ENCODE measurements around the gene ITPR2.
"Not testable (repeated sequence)": the region's sequence is repeated elsewhere in the genome, so short reads cannot be mapped to it uniquely, and the experiment has no call there.

The ITPR2 gene

DNA sequence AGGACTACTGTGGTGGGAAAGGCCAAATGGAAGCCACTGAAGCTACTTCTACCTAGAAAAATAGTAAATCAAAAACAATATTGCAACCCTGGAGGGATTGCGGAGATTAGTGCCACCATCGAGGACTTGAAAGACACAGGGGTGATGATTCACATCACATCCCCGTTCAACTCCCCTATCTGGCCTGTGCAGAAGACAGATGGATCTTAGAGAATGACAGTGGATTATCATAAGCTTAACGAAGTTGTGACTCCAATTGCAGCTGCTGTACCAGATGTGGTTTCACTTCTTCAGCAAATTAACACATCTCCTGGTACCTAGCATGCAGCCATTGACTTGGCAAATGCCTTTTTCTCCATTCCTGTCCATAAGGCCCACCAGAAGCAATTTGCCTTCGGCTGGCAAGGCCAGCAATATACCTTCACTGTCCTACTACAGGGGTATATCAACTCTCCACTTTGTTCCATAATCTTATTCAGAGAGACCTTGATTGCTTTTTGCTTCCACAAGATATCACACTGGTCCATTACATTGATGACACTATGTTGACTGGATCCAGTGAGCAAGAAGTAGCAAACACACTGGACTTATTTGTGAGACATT is 54.7 kb downstream of the ITPR2 start:
- H4K20me1 ChIP-seq (ENCODE audit: insufficient read depth, low read length); H3F3A ChIP-seq (ENCODE audit: insufficient read depth, low read length); H3K79me2 ChIP-seq (ENCODE audit: low read length); H3K27ac ChIP-seq (ENCODE audit: low read length); H3K4me3 ChIP-seq (ENCODE audit: low read length); DNase-seq; H3K27me3 ChIP-seq (replicated peaks; ENCODE audit: insufficient read depth, low read length); H3K9me3 ChIP-seq (replicated peaks; ENCODE audit: insufficient read depth, low read length); H3K4me1 ChIP-seq (ENCODE audit: low read length); H3K4me2 ChIP-seq (ENCODE audit: low read depth, low read length); H3K9ac ChIP-seq (ENCODE audit: low read length); H3K36me3 ChIP-seq (replicated peaks; ENCODE audit: insufficient read depth, low read length); H3K9me2 ChIP-seq (replicated peaks; ENCODE audit: insufficient read depth, low read length); H2AFZ ChIP-seq (ENCODE audit: low read length): not testable (repeated sequence)

DNA sequence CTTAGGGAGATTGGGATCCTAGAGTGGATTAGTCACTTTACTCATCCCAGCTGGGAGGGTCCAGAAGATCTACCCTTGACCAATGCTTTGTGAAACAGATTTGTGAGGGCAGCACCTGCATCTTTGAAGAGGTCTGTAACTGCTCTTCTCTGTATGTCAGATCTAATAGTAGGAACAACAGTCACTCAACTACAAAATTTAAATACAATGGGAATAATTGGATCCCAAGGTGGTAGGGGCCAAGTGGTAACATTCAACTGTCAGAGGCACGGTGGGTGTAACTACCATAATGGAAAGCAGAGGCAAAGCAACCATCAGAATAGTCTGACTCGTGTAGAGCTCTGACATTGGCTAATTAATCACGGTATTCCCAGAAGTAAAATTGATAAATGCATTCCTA is 55.8 kb downstream of the ITPR2 start:
- no peak overlapping the region for H3K9ac ChIP-seq (ENCODE audit: low read length)
- H3K4me1 ChIP-seq (ENCODE audit: low read length) = no peaks in the 10 kb centered on the region
- no peak for TF ChIP-seq EZH2 (optimal IDR thresholded peaks at IDR 0.05; ENCODE audit: low read depth, low read length)
- TF ChIP-seq, protein P1, sequence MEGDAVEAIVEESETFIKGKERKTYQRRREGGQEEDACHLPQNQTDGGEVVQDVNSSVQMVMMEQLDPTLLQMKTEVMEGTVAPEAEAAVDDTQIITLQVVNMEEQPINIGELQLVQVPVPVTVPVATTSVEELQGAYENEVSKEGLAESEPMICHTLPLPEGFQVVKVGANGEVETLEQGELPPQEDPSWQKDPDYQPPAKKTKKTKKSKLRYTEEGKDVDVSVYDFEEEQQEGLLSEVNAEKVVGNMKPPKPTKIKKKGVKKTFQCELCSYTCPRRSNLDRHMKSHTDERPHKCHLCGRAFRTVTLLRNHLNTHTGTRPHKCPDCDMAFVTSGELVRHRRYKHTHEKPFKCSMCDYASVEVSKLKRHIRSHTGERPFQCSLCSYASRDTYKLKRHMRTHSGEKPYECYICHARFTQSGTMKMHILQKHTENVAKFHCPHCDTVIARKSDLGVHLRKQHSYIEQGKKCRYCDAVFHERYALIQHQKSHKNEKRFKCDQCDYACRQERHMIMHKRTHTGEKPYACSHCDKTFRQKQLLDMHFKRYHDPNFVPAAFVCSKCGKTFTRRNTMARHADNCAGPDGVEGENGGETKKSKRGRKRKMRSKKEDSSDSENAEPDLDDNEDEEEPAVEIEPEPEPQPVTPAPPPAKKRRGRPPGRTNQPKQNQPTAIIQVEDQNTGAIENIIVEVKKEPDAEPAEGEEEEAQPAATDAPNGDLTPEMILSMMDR (IDR thresholded peaks at IDR 0.05; ENCODE audit: low read length) = no peak
- no peak for TF ChIP-seq EZH2phosphoT487 (IDR thresholded peaks at IDR 0.05; ENCODE audit: low read length)
- H3K27ac ChIP-seq (ENCODE audit: low read length) = no peak overlapping the region
- H3K9me3 ChIP-seq (replicated peaks; ENCODE audit: insufficient read depth, low read length) = no peaks in the 10 kb centered on the region
- H3K79me2 ChIP-seq (ENCODE audit: low read length) = no peaks in the 10 kb centered on the region
- no peaks in the 10 kb centered on the region for H3K36me3 ChIP-seq (replicated peaks; ENCODE audit: insufficient read depth, low read length)
- no peaks in the 10 kb centered on the region for H3F3A ChIP-seq (ENCODE audit: insufficient read depth, low read length)
- DNase-seq = no peak
- H3K4me3 ChIP-seq (ENCODE audit: low read length) = no peak overlapping the region
- no peak overlapping the region for H2AFZ ChIP-seq (ENCODE audit: low read length)
- H4K20me1 ChIP-seq (ENCODE audit: insufficient read depth, low read length) = no peaks in the 10 kb centered on the region
- no peaks in the 10 kb centered on the region for H3K27me3 ChIP-seq (replicated peaks; ENCODE audit: insufficient read depth, low read length)
- H3K9me2 ChIP-seq (replicated peaks; ENCODE audit: insufficient read depth, low read length) = no peaks in the 10 kb centered on the region
- H3K4me2 ChIP-seq (ENCODE audit: low read depth, low read length) = no peak overlapping the region

DNA sequence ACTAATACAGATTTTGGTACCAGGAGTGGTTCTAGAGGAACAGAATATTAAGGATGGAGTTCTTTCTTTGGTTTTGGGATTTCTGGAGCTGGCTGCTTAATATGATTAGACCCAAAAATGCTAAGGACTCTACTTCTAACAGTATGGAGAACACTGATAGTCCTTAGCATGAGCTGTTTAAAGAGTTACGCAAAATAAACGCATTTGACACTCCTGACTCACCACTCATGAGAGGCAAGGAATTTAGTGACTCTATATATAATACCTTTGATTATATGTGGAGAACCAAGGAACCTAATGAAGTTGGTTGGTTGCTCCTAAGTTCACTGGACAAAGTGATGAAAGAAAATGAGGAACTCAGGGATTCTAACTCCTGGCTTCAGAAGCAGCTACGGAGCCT is 57.0 kb downstream of the ITPR2 start:
- not testable (repeated sequence) for H4K20me1 ChIP-seq (ENCODE audit: insufficient read depth, low read length); H3F3A ChIP-seq (ENCODE audit: insufficient read depth, low read length); H3K4me2 ChIP-seq (ENCODE audit: low read depth, low read length); DNase-seq; H3K4me3 ChIP-seq (ENCODE audit: low read length); H3K4me1 ChIP-seq (ENCODE audit: low read length); H3K79me2 ChIP-seq (ENCODE audit: low read length); H3K9ac ChIP-seq (ENCODE audit: low read length); H3K36me3 ChIP-seq (replicated peaks; ENCODE audit: insufficient read depth, low read length); H3K27ac ChIP-seq (ENCODE audit: low read length); H3K9me2 ChIP-seq (replicated peaks; ENCODE audit: insufficient read depth, low read length); H2AFZ ChIP-seq (ENCODE audit: low read length); H3K9me3 ChIP-seq (replicated peaks; ENCODE audit: insufficient read depth, low read length); H3K27me3 ChIP-seq (replicated peaks; ENCODE audit: insufficient read depth, low read length)

DNA sequence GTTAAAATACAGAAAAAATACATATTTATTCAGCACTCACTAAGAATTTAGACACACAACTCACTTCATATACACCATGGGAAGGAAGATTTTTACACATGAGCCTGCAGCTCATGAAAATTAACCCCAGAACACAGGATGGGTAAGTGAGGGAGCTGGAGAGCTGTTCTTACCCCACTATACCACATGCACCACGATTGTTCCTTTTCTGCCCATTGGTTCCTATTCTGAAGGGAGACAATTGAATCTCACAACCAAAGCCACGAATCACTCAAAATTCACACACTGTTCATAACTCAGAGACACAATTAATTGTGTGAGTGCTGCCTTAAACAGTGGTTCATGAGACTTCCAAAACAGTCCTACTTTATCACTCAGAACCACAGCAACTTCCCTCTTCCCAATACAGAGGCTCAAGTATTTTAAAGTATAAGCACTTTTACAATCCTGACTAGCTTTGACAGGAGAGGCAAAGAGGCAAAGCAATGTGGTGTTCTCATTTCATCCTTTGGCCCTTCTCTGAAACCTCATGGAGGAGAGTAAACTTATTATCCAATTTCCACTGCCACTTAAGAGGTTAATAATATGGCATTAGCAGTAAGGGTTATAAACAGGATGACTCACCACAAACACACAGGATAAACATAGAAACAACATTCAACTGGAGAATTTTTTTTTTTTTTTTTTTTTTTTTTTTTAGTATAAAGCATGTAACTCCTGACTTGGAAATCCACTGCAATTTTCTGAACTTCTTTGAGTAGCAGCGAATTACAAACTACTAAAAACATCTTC is 59.5 kb downstream of the ITPR2 start:
- Histone ChIP-seq H3K4me3 (ENCODE audit: low read length) (no peak overlapping the region), H3K9me2 (replicated peaks; ENCODE audit: insufficient read depth, low read length) (no peaks in the 10 kb centered on the region), H3K79me2 (ENCODE audit: low read length) (no peaks in the 10 kb centered on the region), H2AFZ (ENCODE audit: low read length) (no peak overlapping the region), H3K9ac (ENCODE audit: low read length) (no peak overlapping the region), H4K20me1 (ENCODE audit: insufficient read depth, low read length) (no peaks in the 10 kb centered on the region), H3K4me2 (ENCODE audit: low read depth, low read length) (no peak overlapping the region), H3K27me3 (replicated peaks; ENCODE audit: insufficient read depth, low read length) (no peaks in the 10 kb centered on the region), H3K36me3 (replicated peaks; ENCODE audit: insufficient read depth, low read length) (no peaks in the 10 kb centered on the region), H3K9me3 (replicated peaks; ENCODE audit: insufficient read depth, low read length) (no peaks in the 10 kb centered on the region), H3F3A (ENCODE audit: insufficient read depth, low read length) (peaks cover 8% of the 10 kb centered on the region), H3K27ac (ENCODE audit: low read length) (no peak overlapping the region), H3K4me1 (ENCODE audit: low read length) (peaks cover 13% of the 10 kb centered on the region)
- TF ChIP-seq, protein P1 (IDR thresholded peaks at IDR 0.05; ENCODE audit: low read length) = no peak
- TF ChIP-seq EZH2phosphoT487 (IDR thresholded peaks at IDR 0.05; ENCODE audit: low read length) = no peak
- no peak for TF ChIP-seq EZH2 (optimal IDR thresholded peaks at IDR 0.05; ENCODE audit: low read depth, low read length)
- no peak for DNase-seq

All from MM.1S (cell line).